T-cell (primary cell): ENCODE measurements around the gene TRMT1. TPM values are rescaled to one million over a fixed set of nuclear protein-coding genes. Genes with fewer than 3 reads are reported as not detected.

Experiments
- ATAC-seq, 4 experiments: fragments of 200-7000 bp in 3 of 4; fragments of 150-1000 bp in 1 of 4; cut with Tn5 transposase; replicated peaks in 1 of 4; 1 replicate in 3 of 4; 2 replicates in 1 of 4; pipeline ENCODE4 v1.10.0; 2021; ENCODE audit warnings: moderate library complexity in 3 of 4, mild to moderate bottlenecking in 2 of 4, moderate number of reproducible peaks in 1 of 4
- CTCF ChIA-PET, 2 donors: fragments of 300-600 bp; sonication (Branson Sonifier 250); formaldehyde crosslinking; loops; one replicate each; lab custom pipeline; 2022; ENCODE audit warnings: antibody characterized with exemption in 2 of 2; lab: Charles Lee
- POLR2A ChIA-PET, 2 donors: fragments of 300-600 bp; sonication (Branson Sonifier 250); formaldehyde crosslinking; loops; one replicate each; lab custom pipeline; 2022; ENCODE audit warnings: antibody characterized with exemption in 2 of 2; lab: Charles Lee
- DNase-seq, 35 experiments: peaks; one replicate each; pipeline versions ENCODE4 v3.0.0 to v3.0.0-alpha.2; 2013 to 2023
- H3K27ac ChIP-seq: one replicate; pipeline ENCODE4 v1.5.1; 2013; ENCODE audit warnings: low read length
- H3K27me3 ChIP-seq, 2 experiments: replicated peaks in 1 of 2; 1 replicate in 1 of 2; 2 replicates in 1 of 2; pipeline versions ENCODE4 v1.6.1 to v1.7.0; 2013; ENCODE audit warnings: low read length in 1 of 2, mixed read lengths in 1 of 2; ENCODE audit not compliant: control insufficient read depth in 2 of 2, insufficient read depth in 2 of 2; ENCODE audit errors: extremely low read depth in 1 of 2
- H3K36me3 ChIP-seq, 2 donors: 1 replicate in 1 of 2; 2 replicates in 1 of 2; pipeline versions ENCODE4 v1.6.1 to v1.7.0; 2013; ENCODE audit warnings: low read length in 1 of 2; ENCODE audit not compliant: control insufficient read depth in 2 of 2, insufficient read depth in 1 of 2; ENCODE audit errors: extremely low read depth in 1 of 2
- H3K4me1 ChIP-seq, 2 experiments: 1 replicate in 1 of 2; 2 replicates in 1 of 2; pipeline versions ENCODE4 v1.6.1 to v1.7.0; 2013; ENCODE audit warnings: low read length in 2 of 2, mixed read lengths in 1 of 2; ENCODE audit not compliant: insufficient read depth in 2 of 2, control insufficient read depth in 1 of 2; ENCODE audit errors: extremely low read depth in 1 of 2
- H3K4me3 ChIP-seq, 2 donors: 1 replicate in 1 of 2; 2 replicates in 1 of 2; pipeline versions ENCODE4 v1.5.1 to v1.7.0; 2013; ENCODE audit warnings: mild to moderate bottlenecking in 2 of 2, low read length in 1 of 2, moderate library complexity in 1 of 2; ENCODE audit not compliant: control insufficient read depth in 1 of 2; ENCODE audit errors: extremely low read depth in 1 of 2
- H3K9me3 ChIP-seq: 2 replicates; pipeline ENCODE4 v1.7.0; 2013
- H3K27ac Mint-ChIP-seq, 2 donors: one replicate each; pipeline ENCODE4 v1.8.0; 2020 to 2021; ENCODE audit warnings: mild to moderate bottlenecking in 2 of 2, mixed read lengths in 2 of 2
- H3K27me3 Mint-ChIP-seq, 2 donors: one replicate each; pipeline ENCODE4 v1.8.0; 2021 to 2022; ENCODE audit warnings: mixed read lengths in 2 of 2
- H3K36me3 Mint-ChIP-seq: one replicate; pipeline ENCODE4 v1.8.0; 2021; ENCODE audit warnings: mixed read lengths
- H3K4me1 Mint-ChIP-seq, 3 donors: one replicate each; pipeline ENCODE4 v1.8.0; 2020 to 2022; ENCODE audit warnings: mixed read lengths in 3 of 3, mild to moderate bottlenecking in 1 of 3
- H3K4me3 Mint-ChIP-seq, 3 donors: one replicate each; pipeline ENCODE4 v1.8.0; 2020 to 2022; ENCODE audit warnings: mild to moderate bottlenecking in 3 of 3, mixed read lengths in 3 of 3, moderate library complexity in 3 of 3
- H3K9me3 Mint-ChIP-seq, 3 donors: one replicate each; pipeline ENCODE4 v1.8.0; 2020 to 2022; ENCODE audit warnings: mixed read lengths in 3 of 3
- WGBS: methylation state at CpG from one replicate; pipeline ENCODE4 v1.1.5; 2013; ENCODE audit warnings: missing lambda C conversion rate; ENCODE audit not compliant: insufficient coverage; 5-methylcytosine and 5-hydroxymethylcytosine counted together
- total RNA-seq, 35 experiments: library from RNA in 6 of 35; stranded (reverse) in 6 of 35; fragments of 120-200 nt in 1 of 35; gene quantifications; one replicate each; pipeline versions ENCODE4 v1.2.1 to v1.2.4 and lab custom pipeline; 2013 to 2026

The TRMT1 gene
- total RNA-seq, 5 donors from 2014 or later (not counting 1 experiment from before 2014, with no cell fraction given) = 68.9 to 121 (median 95.6) TPM

- H3K27ac ChIP-seq = peak overlapping the region; percentile 86
- Mint-ChIP-seq H3K9me3 (no peaks in the 10 kb centered on the region), H3K4me1 (peaks cover 34 to 59% (median 45%) of the 10 kb centered on the region in 3 donors), H3K36me3 (peaks cover 18% of the 10 kb centered on the region), H3K27me3 (peaks cover 0 to 2% of the 10 kb centered on the region in 2 donors), H3K4me3 (peak overlapping the region; percentile 98 to 99 (median 99)), H3K27ac (peak overlapping the region; percentile 96 to 99)
- DNase-seq (peak in 23 of 35 experiments; percentile 14 to 66 (median 37)), ATAC-seq (no peak)
- no peaks in the 10 kb centered on the region for H3K9me3 ChIP-seq
- no CpG with 5 or more reads among the region's 21 CpGs for WGBS
- POLR2A ChIA-PET = interaction anchor here (0.6 to 1.1 kb wide), 4 partner anchors 13 to 692 kb away, joined by 3 to 6 read pairs (median 4); no protein-coding TSS in a partner anchor
- CTCF ChIA-PET = interaction anchor here in 1 of 2 donors (1.0 to 1.7 kb wide), 2 partner anchors 9 to 13 kb away, joined by 6 read pairs; no protein-coding TSS in a partner anchor
- H3K36me3 ChIP-seq = peaks cover 3 to 8% of the 10 kb centered on the region in 2 donors
- peaks cover 14 to 63% of the 10 kb centered on the region in 2 experiments for H3K4me1 ChIP-seq
- H3K27me3 ChIP-seq = no peaks in the 10 kb centered on the region
- H3K4me3 ChIP-seq = peak overlapping the region; percentile 99 to 100
Observed at GRCh38 chr19:13154241-13154778, 37.8 kb upstream of the TRMT1 start.

GRCh38 chr19:13153569-13154240 lies 37.2 kb upstream of the TRMT1 start:
- peaks cover 18% of the 10 kb centered on the region for H3K36me3 Mint-ChIP-seq
- no peaks in the 10 kb centered on the region for H3K27me3 ChIP-seq
- peak overlapping the region; percentile 98 to 99 (median 99) for H3K4me3 Mint-ChIP-seq
- peak overlapping the region; percentile 86 for H3K27ac ChIP-seq
- H3K27me3 Mint-ChIP-seq = peaks cover 0 to 2% of the 10 kb centered on the region in 2 donors
- peaks cover 3 to 8% of the 10 kb centered on the region in 2 donors for H3K36me3 ChIP-seq
- peaks cover 39 to 64% (median 49%) of the 10 kb centered on the region in 3 donors for H3K4me1 Mint-ChIP-seq
- H3K9me3 ChIP-seq = no peaks in the 10 kb centered on the region
- ATAC-seq (no peak), DNase-seq (peak in 5 of 35 experiments; percentile 14 to 30 (median 24))
- peak overlapping the region; percentile 96 to 99 for H3K27ac Mint-ChIP-seq
- peaks cover 12 to 69% of the 10 kb centered on the region in 2 experiments for H3K4me1 ChIP-seq
- ChIA-PET CTCF (interaction anchor here in 1 of 2 donors (1.7 kb wide), 1 partner anchor 9 kb away, joined by 6 read pairs; no protein-coding TSS in a partner anchor), POLR2A (interaction anchor here in 1 of 2 donors (0.6 kb wide), 1 partner anchor 9 kb away, joined by 3 read pairs; no protein-coding TSS in a partner anchor)
- peak overlapping the region; percentile 99 to 100 for H3K4me3 ChIP-seq
- no peaks in the 10 kb centered on the region for H3K9me3 Mint-ChIP-seq
- WGBS = under 1% methylated on average over 62 of the region's 69 CpGs

- peaks cover 36 to 64% (median 46%) of the 10 kb centered on the region in 3 donors for H3K4me1 Mint-ChIP-seq
- H3K4me3 ChIP-seq = peak overlapping the region; percentile 99 to 100
Observed at GRCh38 chr19:13152974-13153568, 36.5 kb upstream of the TRMT1 start.

GRCh38 chr19:13152356-13152973 lies 35.9 kb upstream of the TRMT1 start:
- Histone ChIP-seq H3K27me3 (no peaks in the 10 kb centered on the region), H3K9me3 (no peaks in the 10 kb centered on the region), H3K4me1 (peaks cover 13 to 61% of the 10 kb centered on the region in 2 experiments), H3K4me3 (peak overlapping the region; percentile 99 to 100), H3K36me3 (peaks cover 3 to 8% of the 10 kb centered on the region in 2 donors), H3K27ac (peak overlapping the region; percentile 86)
- ATAC-seq (peak; percentile 1 to 5 (median 2)), DNase-seq (no peak)
- Mint-ChIP-seq H3K4me3 (peak overlapping the region; percentile 98 to 99 (median 99)), H3K27ac (peak overlapping the region; percentile 96 to 99), H3K9me3 (no peaks in the 10 kb centered on the region), H3K4me1 (peaks cover 31 to 58% (median 40%) of the 10 kb centered on the region in 3 donors), H3K27me3 (peaks cover 0 to 2% of the 10 kb centered on the region in 2 donors), H3K36me3 (peaks cover 18% of the 10 kb centered on the region)
- 0% methylated on average over 18 of the region's 25 CpGs for WGBS
- ChIA-PET POLR2A (interaction anchor here (0.6 to 1.6 kb wide), 7 partner anchors 11 to 64 kb away, joined by 3 to 9 read pairs (median 4); partner anchors contain the start of gene NACC1 (in 1 of the 2)), CTCF (interaction anchor here in 1 of 2 donors (0.6 to 0.7 kb wide), 2 partner anchors 42 to 43 kb away, joined by 3 to 9 read pairs; no protein-coding TSS in a partner anchor)

More at GRCh38 chr19:13152974-13153568, 36.5 kb upstream of the TRMT1 start:
- DNase-seq (peak; percentile 88 to 99 (median 96)), ATAC-seq (peak; percentile 31 to 33 (median 33))
- under 1% methylated on average over 58 of the region's 59 CpGs for WGBS
- H3K9me3 ChIP-seq = no peaks in the 10 kb centered on the region
- CTCF ChIA-PET = interaction anchor here in 1 of 2 donors (0.6 kb wide), 1 partner anchor 41 kb away, joined by 9 read pairs; no protein-coding TSS in a partner anchor
- Mint-ChIP-seq H3K27me3 (peaks cover 0 to 2% of the 10 kb centered on the region in 2 donors), H3K9me3 (no peaks in the 10 kb centered on the region), H3K36me3 (peaks cover 18% of the 10 kb centered on the region), H3K27ac (peak overlapping the region; percentile 96 to 99), H3K4me3 (peak overlapping the region; percentile 98 to 99 (median 99))
- peaks cover 3 to 8% of the 10 kb centered on the region in 2 donors for H3K36me3 ChIP-seq
- no peaks in the 10 kb centered on the region for H3K27me3 ChIP-seq
- H3K27ac ChIP-seq = peak overlapping the region; percentile 86
- POLR2A ChIA-PET = interaction anchor here (0.6 to 1.6 kb wide), 7 partner anchors 10 to 63 kb away, joined by 3 to 8 read pairs (median 3); partner anchors contain the start of gene NACC1 (in 1 of the 2)
- peaks cover 13 to 67% of the 10 kb centered on the region in 2 experiments for H3K4me1 ChIP-seq

- peaks cover 6 to 60% of the 10 kb centered on the region in 2 experiments for H3K4me1 ChIP-seq
- peak; percentile 54 to 60 (median 58) for ATAC-seq
Observed at GRCh38 chr19:13151605-13152355, 35.2 kb upstream of the TRMT1 start.

More at GRCh38 chr19:13151605-13152355, 35.2 kb upstream of the TRMT1 start:
- WGBS = 0% methylated on average over 58 of the region's 71 CpGs
- Mint-ChIP-seq H3K9me3 (no peaks in the 10 kb centered on the region), H3K27ac (peak overlapping the region; percentile 96 to 99), H3K4me3 (peak overlapping the region; percentile 98 to 99 (median 99)), H3K36me3 (peaks cover 18% of the 10 kb centered on the region), H3K27me3 (peaks cover 0 to 2% of the 10 kb centered on the region in 2 donors), H3K4me1 (peaks cover 28 to 51% (median 38%) of the 10 kb centered on the region in 3 donors)
- H3K36me3 ChIP-seq = peaks cover 3 to 8% of the 10 kb centered on the region in 2 donors
- peak; percentile 90 to 97 (median 93) for DNase-seq
- CTCF ChIA-PET = interaction anchor here in 1 of 2 donors (0.7 kb wide), 1 partner anchor 43 kb away, joined by 3 read pairs; no protein-coding TSS in a partner anchor
- peak overlapping the region; percentile 86 for H3K27ac ChIP-seq
- POLR2A ChIA-PET = interaction anchor here (0.6 to 1.6 kb wide), 8 partner anchors 12 to 1805 kb away, joined by 3 to 9 read pairs (median 4); partner anchors contain the start of genes CCDC159 (in 1 of the 2), NACC1 (in 1 of the 2) and TMEM205 (in 1 of the 2)
- no peaks in the 10 kb centered on the region for H3K27me3 ChIP-seq
- no peaks in the 10 kb centered on the region for H3K9me3 ChIP-seq
- H3K4me3 ChIP-seq = peak overlapping the region; percentile 99 to 100
